GM18867 (cell line): ENCODE measurements around the gene ZNF507.

Experiments used
- ATAC-seq: cut with Tn5 transposase; IDR thresholded peaks from one replicate; pipeline ENCODE4 v1.9.1; 2021; ENCODE audit warnings: mild to moderate bottlenecking, moderate library complexity; ENCODE audit not compliant: unreplicated experiment

The ZNF507 gene

DNA sequence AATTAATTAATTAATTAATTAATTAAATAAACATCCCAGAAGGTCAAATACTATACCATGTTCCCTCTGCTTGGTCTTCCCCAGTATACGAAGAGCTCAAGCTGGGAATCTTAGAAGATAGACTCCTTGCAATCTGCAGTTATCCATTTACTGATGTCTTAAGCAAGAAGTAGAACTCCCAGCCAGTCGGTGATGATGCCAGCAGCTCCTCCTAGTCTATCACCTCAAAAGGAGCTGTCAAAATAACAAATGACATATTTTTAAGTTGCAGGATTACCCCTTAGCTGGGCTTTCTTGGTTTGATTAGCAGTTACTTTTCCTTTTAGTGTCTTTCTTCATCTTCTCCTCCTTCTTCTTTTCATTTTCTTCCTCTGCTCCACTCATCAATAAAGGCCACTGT, 6.0 kb upstream of the ZNF507 start:
- ATAC-seq, result no peak

DNA sequence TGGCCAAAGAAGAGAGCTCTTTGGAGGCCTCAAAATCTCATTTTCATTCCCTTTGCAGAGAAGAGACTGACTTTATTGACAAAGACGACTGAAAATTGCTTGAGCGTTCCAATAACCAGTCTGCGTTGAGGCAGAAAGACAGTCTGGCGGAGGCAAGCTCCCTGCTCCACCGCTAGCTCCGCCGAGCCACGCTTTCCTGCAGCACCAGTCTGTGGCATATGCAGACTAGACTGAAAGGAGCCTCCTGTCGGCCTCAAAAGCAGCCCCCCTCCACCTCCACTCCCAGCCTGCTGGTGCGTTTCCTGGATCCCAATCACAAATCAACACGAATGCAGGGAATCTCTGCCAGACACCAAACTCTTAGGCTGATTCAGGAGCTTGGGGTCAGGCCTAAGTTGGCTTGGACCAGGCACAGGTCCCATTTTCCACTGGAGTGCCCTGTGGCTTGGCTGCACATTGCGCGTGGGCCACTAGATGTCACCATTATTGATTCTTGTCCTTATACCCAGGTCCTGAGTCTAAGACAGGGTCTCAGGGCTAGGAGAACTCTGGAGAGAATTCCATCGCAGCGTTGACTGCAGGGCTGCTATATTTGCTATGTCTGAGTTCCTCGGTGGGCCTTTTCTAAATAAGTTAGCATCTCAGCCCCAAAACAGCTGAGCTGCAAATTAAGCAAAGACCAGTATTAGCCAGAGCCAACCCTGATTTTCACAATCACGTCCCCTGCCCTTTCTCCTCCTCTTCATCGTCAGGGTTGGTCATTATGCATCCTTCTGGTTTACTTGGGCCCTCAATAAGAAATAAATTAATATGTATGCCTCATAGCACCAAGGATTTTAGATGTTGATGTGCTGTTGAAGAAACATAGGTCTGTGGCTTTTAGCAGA, 5.2 kb upstream of the ZNF507 start:
- ATAC-seq, result peak; percentile 80

DNA sequence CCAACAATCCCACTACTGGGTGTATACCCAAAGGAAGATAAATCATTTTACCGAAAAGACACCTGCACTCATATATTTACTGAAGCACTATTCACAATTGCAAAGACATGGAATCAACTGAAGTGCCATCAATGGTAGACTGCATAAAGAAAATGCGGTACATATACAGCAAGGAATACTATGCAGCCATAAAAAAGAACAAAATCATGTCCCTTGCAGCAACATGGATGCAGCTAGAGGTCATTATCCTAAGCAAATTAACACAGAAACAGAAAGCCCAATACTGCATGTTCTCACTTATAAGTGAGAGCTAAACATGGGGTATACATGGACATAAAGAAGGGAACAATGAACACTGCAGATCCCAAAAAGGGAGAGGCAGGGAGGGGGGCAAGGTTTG, 2.7 kb upstream of the ZNF507 start:
- ATAC-seq, result no peak

DNA sequence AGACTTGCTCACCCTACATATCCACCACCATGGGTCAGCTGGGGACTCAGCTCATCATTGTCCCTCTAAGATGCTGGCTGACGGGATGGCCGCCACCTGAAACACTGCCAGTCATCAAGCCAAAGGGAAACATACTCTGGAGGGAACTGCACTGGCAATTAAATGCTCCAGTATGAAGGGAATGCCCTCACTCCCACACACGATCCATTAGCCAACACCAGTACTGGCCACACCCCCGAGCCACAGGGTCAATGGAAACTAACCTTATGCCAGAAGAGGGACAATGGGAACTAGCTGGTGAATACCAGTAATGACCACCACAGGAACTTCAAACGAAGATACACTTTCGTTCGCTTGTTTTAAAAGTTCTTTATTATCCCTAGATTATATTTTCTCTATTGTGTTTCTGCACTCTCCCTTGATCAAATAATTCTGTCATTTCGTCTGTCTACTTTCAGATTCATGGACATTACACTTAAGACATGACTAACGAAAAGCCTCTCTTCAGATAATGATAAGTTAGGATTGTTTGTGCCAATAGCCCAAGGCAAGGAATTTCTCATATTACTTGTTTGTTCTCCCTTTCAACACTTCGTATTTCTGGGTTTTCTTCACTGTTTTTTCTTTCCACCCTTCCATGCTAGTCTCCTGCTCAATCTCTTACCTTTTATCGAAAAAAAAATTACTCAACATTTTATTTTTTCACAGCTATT, 1.7 kb upstream of the ZNF507 start:
- no peak for ATAC-seq

DNA sequence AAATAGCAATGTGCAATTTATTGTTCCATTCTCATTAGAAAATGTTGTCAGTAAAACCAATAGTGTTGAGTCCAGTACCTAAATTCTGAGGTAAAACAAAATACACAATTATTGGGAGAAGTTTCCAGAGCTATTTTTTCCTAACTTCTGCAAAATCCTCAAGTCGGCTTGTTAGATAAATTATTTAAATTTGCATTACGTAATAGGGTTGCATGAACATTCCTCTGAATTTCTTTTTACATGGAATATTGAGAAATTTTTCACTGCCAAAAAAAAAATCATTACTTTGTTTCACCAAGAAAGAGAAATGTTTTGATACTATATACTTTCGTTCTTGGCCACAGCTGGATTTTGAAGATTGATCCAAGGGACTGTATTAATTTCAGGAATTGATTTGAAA, 1.5 kb downstream of the ZNF507 start:
- no peak for ATAC-seq

DNA sequence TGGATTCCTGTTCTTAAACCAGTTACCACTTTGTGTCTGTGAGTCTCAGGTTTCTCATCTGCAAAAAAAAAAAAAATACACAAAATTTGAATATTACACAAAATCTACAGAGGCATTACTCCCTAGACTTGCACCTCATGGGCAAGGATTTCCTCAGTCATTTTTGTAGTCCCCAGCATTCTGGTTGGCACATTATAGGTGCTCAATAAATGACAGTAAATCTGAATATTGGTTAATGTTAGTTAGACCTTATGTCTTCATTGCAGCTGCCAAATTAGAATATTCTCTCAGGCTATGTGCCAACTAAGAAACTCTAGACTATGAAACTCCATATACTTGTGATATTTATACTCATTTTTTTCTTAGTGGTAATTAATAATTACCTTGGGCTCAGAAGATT, 2.2 kb downstream of the ZNF507 start:
- no peak for ATAC-seq

DNA sequence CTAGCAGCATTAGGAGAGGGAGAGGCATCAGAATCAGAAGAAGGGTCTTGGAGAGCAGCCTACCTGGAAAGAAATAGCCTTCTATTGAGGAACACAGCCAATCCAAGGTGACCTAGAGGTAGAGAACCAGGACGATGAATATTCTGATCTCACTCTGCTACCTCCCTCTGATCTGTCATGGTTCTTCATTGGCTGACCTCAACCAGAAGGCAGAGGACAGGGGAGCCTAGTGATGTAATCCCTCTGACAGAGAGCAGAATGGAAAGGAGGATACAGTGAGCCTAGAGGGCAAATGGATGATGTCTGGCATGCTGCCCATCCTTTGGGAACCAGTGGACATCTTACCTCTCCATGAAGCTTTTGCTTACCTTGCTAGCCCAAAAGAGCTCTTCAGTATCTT, 3.6 kb downstream of the ZNF507 start:
- no peak for ATAC-seq

DNA sequence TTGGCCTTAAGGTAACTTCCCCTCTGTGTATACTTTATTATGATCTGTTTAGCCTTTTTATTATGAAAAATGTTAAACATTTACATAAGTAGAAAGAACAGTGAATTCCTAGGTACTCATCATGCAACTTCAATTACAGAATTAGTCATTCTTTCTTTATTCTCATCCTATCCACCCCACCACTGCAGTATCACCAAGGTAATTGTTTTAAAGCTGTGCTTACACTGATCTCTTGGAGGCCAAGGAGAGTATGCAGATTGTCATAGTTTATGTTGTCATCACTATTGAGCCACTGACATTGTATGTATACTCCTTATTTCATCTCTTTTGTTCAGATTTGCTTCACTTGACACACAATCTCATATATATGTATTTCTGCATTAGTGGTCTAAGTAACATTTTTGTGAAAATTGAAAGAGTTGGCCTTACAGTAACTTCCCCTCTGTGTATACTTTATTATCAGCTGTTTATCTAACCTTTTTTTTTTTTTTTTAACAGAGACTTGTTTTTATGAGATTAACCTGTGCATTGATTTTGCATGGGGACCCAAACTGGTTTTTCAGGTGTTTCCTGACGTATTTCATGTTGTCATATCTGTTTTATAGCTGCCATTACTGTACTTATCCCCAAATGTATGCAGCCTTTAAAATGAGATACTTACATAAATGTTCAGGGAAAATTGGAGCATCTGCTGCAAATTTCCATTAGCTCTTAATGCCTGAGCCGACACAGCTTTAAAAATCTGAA, 4.5 kb downstream of the ZNF507 start:
- ATAC-seq, result no peak

DNA sequence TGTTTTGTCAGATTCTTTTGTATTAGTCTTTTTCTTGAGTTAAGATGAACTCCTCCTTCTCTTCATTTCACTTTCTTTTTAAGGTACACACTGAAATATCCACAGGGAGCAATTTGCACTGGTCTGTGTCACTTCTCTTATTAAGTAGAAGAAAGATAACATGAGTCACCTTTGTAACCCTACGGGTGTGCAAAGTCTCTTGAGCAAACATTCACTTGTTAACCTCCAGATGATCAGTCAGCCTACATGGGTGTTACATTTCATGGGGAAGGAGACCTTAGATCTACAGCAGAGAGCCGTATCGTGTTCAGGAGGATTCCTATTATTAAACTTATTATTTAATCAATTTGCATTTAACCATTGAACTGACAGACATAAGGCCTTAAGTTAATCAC, 5.1 kb downstream of the ZNF507 start:
- ATAC-seq, result no peak

DNA sequence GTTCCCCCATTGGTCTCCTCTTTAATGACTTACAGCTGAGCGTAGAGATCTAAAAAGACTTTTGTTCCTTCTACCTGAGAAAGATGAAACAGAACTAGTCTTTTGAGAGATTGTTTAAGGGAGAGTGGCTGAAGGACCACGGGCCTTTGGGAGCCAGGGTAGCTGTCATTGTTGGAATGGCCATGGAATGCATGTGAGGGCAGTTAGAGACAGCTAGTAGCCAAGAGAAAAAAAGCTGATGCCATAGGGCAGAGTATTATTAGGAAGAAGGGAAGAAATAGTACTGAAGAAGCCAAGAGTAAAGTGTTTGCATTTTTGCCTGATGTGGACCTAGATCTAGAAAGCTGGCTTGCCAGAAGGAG, 5.6 kb downstream of the ZNF507 start:
- ATAC-seq, result no peak

DNA sequence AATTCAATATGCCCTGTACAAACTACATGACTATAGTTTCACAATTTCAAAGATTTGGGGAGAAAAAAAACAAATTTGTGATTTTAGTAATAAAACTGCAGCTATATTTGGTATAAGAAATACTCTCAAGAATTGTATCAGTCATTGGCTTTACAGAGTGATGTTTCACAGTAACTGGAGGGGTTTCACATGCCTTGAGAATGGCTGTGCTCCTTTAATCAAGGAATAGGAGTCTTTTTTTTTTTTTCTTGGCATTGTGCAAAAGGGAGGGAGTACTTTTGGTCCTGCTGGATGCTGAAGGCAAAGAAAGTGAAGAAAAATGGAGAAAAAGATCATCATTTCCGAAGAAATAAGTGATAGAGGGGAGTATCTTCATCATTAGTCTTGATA, 6.8 kb downstream of the ZNF507 start:
- no peak for ATAC-seq

DNA sequence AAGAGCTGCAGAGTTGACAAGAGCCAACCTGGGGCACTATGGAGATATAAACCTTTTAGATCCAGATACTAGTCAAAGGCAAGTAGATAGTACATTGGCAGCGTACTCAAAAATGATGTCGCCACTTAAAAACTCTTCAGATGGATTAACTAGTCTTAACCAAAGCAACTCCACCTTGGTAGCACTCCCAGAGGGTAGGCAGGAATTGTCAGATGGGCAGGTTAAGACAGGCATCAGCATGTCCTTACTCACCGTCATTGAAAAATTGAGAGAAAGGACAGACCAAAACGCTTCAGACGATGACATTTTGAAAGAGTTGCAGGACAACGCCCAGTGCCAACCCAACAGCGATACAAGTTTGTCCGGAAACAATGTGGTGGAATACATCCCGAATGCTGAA, 8.9 kb downstream of the ZNF507 start:
- ATAC-seq, result no peak

DNA sequence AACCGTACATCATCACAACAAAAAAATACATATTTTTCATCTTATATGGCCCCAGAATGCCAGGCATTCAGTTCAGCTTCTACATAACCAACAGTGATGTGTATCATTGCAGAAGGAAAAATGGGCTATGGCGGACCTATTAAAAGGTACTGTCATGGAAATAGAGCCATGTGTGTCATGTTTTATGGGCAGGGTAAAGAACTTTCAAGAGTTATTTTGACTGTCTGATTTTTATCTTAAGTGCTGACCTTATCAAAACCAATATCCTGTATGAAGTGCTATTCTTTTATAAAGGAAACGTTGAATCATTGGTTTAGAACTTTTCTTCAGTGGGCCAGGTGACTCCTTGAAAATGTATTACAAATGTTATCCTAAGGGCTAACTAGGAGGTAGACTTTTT, 9.9 kb downstream of the ZNF507 start:
- ATAC-seq, result no peak

DNA sequence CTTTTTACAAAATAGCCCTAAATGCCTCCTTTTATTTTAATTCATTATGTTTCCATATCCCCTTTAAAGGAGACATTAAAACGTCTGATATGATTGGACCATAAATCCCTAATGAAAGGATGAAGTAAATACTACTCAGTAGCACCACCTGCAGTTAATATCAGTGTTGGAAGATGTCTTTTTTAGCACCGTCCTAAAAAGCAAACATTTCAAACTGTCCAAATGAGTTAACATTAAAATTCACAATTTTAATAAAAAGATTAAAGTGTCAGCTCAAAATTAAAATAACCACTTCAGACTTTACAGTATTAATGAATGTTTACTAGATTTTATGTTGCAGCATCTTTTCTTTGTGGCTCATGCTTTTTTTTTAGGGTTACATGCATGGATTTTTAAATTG, 12.3 kb downstream of the ZNF507 start:
- no peak for ATAC-seq

DNA sequence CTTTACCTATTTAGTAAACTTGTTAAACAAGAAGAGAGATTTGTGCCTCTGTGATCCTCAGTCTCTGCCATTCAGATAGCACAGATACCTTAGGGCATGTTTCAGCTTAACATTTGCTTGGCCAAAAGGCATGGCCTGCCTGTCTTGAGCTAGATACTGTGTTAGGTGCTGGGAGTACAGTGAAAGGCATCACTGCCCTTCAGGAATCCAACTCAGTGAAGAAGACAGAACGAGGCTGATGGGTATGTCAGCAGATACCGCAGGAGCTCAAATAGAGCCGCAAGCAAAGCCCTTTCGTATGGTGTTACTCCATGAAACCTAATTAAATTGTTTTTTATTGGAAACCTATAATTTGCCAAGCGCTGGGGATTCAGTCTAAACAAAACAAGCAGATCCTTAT, 12.9 kb downstream of the ZNF507 start:
- no peak for ATAC-seq

DNA sequence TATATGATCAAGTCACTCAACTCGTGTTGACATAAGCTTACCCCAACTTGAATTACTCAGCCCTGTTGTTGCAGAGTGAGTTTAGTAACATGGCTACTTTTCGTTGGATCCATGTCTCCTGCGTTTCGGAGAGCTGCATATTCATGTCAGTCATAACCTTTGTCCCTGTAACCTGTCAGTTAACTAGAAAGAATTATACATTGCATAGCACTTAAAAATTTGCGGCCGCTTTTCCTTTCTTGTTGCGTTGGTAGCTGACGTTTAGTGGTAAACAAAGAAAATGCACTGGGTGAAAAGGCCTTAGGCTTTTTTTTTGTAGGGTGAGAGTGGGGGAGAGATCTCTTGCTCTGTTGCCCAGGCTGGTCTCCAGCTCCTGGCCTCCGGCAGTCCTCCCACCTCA, 14.2 kb downstream of the ZNF507 start:
- no peak for ATAC-seq

DNA sequence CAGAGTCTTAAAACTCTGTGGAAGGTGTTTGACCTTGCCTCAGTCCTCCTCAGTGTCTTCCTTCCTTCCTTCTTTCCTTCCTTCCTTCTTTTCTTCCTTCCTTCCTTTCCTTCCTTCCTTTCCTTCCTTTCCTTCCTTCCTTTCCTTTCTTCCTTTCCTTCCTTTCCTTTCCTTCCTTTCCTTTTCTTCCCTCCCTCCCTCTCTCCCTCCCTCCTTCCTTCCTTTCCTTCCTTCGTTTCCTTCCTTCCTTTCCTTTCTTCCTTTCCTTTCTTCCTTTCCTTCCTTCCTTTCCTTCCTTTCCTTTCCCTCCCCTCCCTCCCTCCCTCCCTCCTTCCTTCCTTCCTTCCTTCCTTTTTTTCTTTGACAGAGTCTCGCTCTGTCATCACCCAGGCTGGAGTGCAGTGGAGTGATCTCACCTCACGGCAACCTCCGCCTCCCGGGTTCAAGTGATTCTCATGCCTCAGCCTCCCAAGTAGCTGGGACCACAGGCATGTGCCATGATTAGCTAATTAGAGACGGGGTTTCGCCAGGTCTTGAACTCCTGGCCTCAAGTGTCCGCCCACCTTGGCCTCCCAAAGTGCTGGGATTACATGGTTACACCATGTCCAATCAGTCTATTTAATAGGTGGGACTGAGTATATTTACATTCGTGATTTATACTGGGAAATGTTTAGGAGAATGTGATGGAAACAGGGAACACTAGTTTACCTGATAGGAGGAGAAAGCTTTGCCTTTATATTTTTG, 16.3 kb downstream of the ZNF507 start:
- no peak for ATAC-seq

DNA sequence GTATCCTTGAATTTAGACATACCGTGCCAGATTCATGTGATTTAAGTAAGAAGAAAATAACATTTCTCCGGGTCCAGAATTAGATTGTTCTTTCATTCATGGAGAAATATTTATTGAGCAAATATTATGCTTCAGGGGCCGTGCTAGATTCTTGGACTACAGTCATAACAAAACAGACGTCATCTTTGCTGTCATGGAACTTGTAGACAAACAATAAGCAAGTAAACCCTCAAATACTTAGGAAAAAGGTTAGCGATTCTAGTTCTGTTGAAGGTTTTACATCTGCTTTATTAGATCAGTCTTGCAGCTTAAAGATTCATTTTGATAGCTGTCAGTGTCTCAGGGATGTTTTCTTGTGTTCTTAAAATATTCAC, 16.9 kb downstream of the ZNF507 start:
- ATAC-seq, result no peak

DNA sequence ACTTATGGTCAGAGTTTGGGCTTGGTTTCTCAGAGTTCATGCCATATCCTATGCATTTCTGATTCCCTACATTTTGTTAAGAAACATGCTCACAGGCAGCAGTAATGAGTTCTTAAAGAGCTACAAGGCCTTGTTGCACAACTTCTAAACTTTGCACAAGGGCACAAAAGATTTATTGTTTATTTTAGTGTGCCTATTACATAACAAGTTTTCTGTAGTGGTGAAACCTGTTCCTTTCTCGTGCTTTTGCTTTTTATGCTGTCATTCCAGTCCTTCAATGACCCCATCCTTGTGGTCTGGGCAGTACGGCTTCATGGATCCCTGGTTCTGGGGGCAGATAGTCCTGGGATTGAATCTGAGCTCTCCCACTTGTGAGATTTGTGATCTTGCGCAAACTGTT, 17.8 kb downstream of the ZNF507 start:
- ATAC-seq, result no peak

DNA sequence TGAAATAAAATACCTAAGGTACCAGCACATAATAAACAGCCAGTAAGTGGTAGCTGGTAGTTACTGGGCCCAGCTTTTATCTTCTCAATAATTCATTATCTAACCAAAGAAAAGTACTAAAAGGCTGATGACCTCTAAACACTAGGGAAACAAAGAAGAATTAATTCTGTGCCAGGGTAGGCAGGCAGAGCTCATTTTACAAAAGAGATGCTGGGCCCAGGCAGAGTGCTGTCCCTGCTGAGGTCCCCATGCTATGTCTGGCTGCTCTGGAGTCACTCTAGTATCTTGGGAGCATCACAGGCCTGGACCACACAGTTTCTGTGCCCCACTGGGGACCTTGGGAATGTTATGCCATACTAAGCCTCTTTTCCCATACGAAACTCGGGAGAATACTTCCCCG, 18.2 kb downstream of the ZNF507 start:
- no peak for ATAC-seq

DNA sequence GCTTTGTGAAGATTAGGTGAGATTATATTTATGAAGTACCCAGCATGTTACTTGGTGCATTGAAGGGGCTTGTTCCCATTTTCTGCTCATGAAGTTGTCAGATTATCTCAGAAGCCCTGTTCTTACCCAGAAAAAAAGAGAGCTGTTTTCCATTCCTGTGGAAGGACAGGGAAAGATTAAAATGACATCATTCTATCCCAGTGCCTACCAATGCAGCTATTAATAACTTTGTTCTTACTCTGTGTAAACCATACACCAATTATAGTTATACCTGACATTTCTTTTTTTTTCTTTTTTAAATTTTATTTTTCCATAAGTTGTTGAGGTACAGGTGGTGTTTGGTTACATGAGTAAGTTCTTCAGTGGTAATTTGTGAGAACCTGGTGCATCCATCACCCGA, 18.6 kb downstream of the ZNF507 start:
- no peak for ATAC-seq
